ENCODE results near the gene HMGCL.

Gene HMGCL

DNA sequence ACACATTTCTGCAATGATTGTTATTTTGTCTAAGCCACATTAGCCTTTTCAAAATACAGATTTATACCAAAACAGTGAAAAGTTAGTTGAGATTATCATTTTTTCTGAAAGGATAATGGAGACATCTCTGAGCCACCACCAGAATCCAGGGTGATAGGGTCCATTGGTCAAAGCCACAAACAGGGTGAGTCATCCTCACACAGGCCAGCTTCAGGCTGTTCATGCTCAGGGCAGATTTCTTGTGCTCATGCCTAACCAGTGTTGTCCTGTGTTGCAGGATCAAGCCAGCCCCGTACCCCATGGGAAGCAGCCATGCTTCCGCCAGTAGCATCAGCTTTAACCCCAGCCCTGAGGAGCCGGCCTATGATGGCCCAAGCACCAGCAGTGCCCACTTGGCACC, 68.6 kb downstream of the HMGCL start:
- no peaks in the 10 kb centered on the region for H3K27me3 ChIP-seq (ENCODE audit: insufficient read depth, low read length)
- no peaks in the 10 kb centered on the region for H3K79me2 ChIP-seq (ENCODE audit: insufficient read depth, low read length)
- H2AFZ ChIP-seq (ENCODE audit: low read length) = no peak overlapping the region
- H3K36me3 ChIP-seq (ENCODE audit: insufficient read depth, low read length) = peaks cover 97% of the 10 kb centered on the region
- H3F3A ChIP-seq (ENCODE audit: insufficient read depth, low read length) = peaks cover 3% of the 10 kb centered on the region; the same call in 1 of the 2 replicates
- no peak overlapping the region for H3K27ac ChIP-seq (ENCODE audit: low read depth, low read length, poor library complexity, severe bottlenecking)
- H3K9me3 ChIP-seq (ENCODE audit: low read length) = no peaks in the 10 kb centered on the region
- no peak for TF ChIP-seq EZH2 (IDR thresholded peaks at IDR 0.05; ENCODE audit: borderline replicate concordance, low read length)
- no peak for TF ChIP-seq CTCF (IDR thresholded peaks at IDR 0.05; ENCODE audit: low read length)
- H3K9ac ChIP-seq (ENCODE audit: low read length) = no peak overlapping the region
- H3K4me2 ChIP-seq (ENCODE audit: low read length) = no peak overlapping the region
- H3K9me2 ChIP-seq (ENCODE audit: low read depth, low read length) = no peaks in the 10 kb centered on the region
- H3K4me3 ChIP-seq (ENCODE audit: low read depth, low read length, poor library complexity, severe bottlenecking) = no peak overlapping the region
- no peaks in the 10 kb centered on the region for H3K4me1 ChIP-seq (ENCODE audit: insufficient read depth, low read length, severe bottlenecking)
- H4K20me1 ChIP-seq (ENCODE audit: insufficient read depth, low read length) = no peaks in the 10 kb centered on the region

- Histone ChIP-seq H3K9me3 (ENCODE audit: low read length) (no peaks in the 10 kb centered on the region), H3K79me2 (ENCODE audit: insufficient read depth, low read length) (peaks cover 7% of the 10 kb centered on the region), H3K9ac (ENCODE audit: low read length) (no peak overlapping the region), H3K27ac (ENCODE audit: low read depth, low read length, poor library complexity, severe bottlenecking) (no peak overlapping the region), H3K36me3 (ENCODE audit: insufficient read depth, low read length) (peaks cover 85% of the 10 kb centered on the region), H3F3A (ENCODE audit: insufficient read depth, low read length) (peaks cover 3% of the 10 kb centered on the region; the same call in 1 of the 2 replicates), H3K4me2 (ENCODE audit: low read length) (no peak overlapping the region), H4K20me1 (ENCODE audit: insufficient read depth, low read length) (no peaks in the 10 kb centered on the region), H3K4me1 (ENCODE audit: insufficient read depth, low read length, severe bottlenecking) (peaks cover under 1% of the 10 kb centered on the region), H3K4me3 (ENCODE audit: low read depth, low read length, poor library complexity, severe bottlenecking) (no peak overlapping the region), H3K27me3 (ENCODE audit: insufficient read depth, low read length) (no peaks in the 10 kb centered on the region), H3K9me2 (ENCODE audit: low read depth, low read length) (no peaks in the 10 kb centered on the region), H2AFZ (ENCODE audit: low read length) (no peak overlapping the region)
- TF ChIP-seq CTCF (IDR thresholded peaks at IDR 0.05; ENCODE audit: low read length) (no peak), EZH2 (IDR thresholded peaks at IDR 0.05; ENCODE audit: borderline replicate concordance, low read length) (no peak)
These were observed 72.3 kb downstream of the HMGCL start for GRCh38 chr1:23752909-23753308.
